CD1c-positive myeloid dendritic cell (primary cell): ENCODE measurements around the gene PROM2.
"Not testable (repeated sequence)": the region's sequence is repeated elsewhere in the genome, so short reads cannot be mapped to it uniquely, and the experiment has no call there.

Experiments
- DNase-seq: peaks from one replicate; pipeline ENCODE4 v3.0.0-alpha.2; 2016; ENCODE audit errors: extremely low spot score

The PROM2 gene

DNA sequence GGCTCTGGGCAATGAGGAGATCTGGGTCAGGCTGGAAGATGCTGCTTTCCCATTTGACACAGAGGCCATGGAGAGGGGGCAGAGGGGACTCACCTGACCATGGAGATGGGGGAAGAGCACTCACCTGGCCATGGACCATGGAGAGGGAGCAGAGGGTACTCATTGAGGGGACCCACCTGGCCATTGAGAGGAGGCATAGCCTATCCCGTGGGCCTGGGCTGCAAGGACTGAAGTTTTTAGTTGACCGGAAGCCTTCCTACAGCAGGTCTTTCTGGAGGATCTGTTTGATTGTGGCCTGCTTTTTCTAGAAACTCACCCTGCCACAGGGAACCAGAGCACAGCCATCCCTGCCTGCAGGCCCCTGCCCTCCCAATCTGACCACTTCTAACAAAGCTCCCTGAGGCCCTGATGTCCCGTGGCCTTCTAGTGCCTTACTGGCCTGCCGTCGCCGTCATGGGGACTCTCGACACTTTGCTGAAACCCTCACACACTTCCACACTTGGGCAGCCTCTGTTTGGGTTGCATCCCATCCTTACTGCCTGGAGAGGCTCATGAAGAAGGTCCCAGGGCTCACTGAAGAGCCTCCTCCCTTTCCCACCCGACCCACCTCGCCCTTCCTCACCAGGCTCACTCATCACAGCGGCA lies 5.1 kb upstream of the PROM2 start:
- DNase-seq: no peak

DNA sequence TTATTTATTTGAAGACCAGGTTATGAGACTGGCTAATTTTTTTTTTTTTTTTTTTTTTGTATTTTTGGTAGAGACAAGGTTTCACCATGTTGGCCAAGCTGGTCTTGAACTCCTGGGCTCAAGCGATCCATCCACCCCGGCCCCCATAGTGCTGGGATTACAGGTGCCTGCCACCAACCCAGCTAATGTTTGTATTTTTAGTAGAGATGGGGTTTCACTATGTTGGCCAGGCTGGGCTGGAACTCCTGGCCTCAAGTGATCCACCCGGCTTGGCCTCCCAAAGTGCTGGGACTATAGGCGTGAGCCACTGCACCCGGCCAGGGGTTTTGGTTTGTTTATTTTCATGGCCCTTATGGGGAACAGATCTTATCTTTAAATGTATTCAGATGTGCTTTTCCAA lies 4.5 kb upstream of the PROM2 start:
- DNase-seq: not testable (repeated sequence)

DNA sequence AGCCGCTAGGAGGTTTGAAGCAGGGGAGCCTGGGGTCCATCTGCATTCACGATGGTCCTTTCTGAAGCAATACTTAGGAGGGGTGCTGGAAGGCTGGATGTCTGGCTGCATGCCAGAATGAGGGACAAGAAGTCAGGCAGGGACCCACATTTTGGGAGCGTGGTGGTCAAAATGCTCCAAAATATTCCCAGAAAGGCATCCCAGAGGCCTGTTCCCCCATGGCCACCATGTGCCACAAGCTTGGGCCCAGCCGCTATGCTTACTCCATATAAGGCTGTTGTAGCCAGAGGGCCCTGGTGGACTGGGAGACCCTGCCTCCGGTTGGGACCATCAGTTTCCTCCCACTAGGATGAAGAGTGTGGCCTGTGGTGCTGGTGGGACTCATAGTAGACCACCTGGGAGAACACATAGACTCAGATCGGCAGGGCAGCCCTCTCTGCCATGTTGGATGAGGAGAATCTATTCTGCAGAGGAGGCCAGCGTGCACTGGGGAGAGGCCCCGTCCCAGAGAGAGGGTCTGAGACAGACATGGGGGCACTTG lies 3.6 kb upstream of the PROM2 start:
- no peak for DNase-seq

DNA sequence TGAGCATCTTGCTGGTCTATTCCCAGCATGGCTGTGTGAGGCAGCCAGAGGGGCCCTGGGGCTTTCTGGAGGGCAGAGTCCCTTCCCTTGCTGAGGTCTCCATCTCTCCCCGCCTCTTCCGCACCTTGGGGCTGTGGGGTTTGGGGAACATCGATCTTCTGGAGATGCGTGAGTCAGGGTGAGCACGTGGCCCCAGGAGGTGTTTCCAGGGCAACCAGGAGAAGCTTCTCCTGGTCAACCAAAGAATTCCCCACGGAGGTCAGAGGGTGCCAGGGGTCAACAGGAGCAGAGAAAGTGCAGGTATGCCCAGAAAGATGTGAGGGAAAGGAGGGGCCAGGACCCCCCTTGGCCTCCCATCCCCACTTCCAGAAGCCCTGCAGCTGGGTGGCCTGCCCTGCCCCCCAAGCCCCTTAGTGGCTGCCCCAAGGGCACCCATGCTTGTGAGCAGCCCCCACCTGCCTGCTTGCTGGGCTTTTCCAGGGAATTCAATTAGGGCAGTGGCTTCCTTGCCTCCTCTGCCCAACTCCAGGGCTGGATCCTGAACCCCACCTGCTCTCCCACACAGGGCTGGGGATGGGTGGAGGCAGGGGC lies 2.8 kb upstream of the PROM2 start:
- DNase-seq: no peak

DNA sequence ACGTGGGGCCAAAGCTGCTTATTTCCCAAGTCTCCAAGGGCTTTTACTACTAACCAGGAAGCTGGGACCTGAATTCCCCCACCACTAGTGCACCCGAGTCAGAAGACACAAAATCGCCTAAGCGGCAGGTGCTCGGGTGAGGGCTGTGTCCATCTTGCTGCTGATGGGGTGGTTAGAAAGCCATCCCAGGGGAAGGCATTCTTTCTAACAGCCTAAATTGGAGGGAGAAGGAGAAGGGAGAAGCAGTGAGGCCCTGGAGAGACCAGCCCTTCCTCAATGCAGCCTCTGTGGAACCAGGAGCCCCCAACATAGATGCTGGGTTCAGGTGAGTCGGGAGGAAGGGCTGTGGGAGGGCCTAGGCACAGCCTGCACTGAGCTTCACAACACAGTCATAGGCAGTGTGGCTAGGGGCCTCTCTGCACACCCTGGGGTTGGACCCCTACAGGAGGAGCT lies 1.9 kb upstream of the PROM2 start:
- no peak for DNase-seq

DNA sequence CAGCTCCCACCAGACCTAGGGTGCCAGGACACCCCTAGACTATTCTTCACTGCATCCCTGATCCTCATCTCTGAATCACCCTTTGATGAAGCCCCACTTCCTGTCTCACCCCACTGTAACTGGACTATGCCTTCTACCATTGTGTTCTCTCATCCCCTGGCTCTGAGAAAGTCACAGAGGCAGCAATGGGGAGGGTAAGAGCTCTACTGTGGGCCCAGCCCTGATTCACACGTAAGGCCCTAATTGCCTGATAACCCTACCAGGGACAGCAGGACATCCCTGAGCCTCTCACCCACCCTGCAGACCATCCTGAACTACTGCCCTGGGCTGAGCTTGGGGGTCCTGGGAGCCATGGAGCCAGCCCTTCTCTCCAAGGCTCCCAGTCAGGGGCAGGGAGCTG lies 1.5 kb upstream of the PROM2 start:
- no peak for DNase-seq

DNA sequence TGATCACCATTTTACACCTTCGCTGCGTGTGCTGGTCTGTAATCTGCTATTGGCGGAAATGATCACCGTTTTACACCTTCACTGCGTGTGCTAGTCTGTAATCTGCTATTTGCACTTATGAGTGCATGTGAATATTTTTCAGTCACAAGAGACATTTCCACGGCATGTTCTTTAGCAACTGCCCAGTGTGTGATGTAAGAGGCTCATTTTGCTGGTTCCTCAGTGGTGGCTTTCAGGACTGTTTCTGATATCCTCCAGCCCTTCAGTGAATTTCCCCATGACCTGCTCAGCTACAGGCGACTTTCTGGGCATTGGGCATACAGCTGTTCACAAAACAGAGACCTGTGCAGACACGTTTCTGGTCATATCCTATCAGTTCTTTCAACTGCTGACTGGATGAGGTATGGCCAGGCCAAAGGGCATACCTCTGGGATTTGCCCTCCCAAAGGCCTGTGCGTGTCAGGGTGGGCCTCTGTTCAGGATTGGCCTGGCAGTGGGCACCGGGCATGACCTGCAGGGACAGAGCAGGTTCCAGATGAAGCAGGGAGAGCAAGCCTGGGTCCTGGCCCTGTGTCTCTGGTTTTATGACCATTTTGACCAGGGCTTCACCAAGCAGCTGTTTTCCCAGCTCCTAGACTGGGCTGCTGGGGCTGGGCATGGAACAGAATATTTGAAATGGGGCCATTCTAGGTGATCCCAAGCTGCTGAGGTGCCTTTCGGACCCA lies 521 bp upstream of the PROM2 start:
- peak; percentile 18 for DNase-seq

DNA sequence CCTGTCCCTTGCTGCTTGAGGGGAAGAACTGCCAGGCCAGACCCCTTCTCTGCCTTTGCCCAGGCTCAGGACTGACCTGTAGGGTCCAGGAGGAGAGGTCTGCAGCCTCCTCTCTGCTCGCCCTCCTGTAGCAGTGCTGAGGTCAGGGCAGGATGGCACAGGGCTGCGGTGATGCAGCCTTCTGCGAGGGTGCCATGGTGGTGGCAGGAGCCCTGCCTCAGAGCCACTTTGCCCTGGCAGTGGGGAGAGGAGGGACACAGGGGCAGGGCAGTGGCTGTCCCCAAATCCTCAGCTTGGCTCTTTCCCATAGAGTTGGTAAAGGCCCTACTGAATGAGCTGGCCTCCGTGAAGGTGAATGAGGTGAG lies 884 bp downstream of the PROM2 start:
- DNase-seq: no peak

DNA sequence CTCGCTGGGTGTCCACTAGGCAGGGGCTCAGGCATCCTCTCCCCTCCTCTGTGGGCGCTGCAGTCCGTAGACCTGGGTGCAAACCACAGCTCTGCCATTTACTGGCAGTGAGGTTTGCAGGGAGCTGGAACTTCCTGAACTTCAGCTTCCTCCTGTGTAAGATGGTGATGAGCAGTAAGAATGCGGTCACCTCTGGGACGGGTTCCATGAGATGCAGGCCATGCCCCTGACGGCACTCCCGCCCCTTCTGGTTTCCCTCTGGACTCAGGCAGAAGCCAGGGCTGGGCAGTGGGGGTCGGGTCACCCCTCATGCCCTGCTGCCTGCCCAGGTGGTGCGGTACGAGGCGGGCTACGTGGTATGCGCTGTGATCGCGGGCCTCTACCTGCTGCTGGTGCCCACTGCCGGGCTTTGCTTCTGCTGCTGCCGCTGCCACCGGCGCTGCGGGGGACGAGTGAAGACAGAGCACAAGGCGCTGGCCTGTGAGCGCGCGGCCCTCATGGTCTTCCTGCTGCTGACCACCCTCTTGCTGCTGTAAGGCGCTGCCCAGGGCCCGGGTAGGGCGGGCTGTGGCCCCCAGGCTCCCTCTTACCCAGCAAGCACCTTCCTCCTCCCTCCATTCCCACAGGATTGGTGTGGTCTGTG lies 1.5 kb downstream of the PROM2 start:
- no peak for DNase-seq

DNA sequence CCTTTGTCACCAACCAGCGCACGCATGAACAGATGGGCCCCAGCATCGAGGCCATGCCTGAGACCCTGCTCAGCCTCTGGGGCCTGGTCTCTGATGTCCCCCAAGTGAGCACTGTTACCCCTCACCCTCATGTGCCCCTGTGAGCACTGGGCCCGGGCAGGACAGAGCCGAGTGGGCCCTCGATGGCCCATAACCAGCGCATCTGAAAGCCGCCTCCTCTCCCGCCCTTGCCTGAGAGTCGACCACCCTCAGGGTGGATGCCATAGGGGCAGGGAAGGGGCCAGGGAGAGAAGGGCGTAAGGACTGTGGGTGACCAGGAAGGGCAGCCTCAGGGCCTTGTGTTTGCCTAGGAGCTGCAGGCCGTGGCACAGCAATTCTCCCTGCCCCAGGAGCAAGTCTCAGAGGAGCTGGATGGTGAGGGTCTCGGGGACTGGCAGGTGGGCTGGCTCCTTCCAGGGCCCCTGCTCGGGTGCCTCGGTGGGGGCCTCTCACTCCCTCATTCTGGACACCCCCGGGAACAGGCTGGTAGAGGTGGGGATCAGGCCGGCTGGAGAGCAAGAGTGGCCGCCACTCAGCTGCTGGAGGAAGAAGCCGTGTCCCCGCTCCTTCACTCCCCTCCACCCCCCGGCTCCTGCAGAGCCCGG lies 2.1 kb downstream of the PROM2 start:
- DNase-seq: no peak

DNA sequence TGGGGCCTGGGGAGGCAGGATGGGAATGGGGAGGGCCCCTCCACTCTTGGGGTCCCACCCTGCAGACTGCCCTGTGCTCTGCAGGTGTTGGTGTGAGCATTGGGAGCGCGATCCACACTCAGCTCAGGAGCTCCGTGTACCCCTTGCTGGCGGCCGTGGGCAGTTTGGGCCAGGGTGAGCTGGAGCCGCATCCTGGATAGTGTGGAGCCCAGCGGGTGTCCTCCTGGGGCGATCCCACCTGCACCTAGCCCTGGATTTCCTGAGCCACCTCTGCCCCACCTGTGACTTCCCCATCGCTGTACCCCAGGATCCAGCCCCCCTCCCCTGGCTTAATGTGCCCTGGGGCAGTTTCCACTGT lies 2.6 kb downstream of the PROM2 start:
- no peak for DNase-seq

DNA sequence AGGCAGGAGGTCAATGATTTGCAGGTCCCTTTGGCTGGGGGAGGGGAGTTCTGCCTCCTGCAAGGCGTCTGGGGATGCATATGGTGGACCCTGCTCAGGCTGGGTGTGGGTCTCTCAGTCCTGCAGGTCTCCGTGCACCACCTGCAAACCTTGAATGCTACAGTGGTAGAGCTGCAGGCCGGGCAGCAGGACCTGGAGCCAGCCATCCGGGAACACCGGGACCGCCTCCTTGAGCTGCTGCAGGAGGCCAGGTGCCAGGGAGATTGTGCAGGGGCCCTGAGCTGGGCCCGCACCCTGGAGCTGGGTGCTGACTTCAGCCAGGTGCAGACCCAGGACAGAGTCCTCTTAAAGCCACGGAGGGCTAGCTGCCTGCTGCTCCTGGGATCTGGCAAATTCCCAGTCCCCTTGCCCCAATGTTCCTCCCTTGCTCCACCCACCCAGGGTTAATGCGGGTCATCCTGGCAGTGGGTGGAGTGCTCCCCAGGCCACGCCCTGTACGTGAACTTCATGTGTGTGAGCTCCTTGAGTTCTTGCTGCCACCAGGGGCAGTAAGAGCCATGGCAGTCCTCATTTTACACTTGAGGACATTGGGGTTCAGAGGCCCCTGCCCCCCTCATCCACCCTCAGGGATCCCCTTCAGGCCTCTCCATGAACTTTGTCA lies 3.1 kb downstream of the PROM2 start:
- peak; percentile 5 for DNase-seq

DNA sequence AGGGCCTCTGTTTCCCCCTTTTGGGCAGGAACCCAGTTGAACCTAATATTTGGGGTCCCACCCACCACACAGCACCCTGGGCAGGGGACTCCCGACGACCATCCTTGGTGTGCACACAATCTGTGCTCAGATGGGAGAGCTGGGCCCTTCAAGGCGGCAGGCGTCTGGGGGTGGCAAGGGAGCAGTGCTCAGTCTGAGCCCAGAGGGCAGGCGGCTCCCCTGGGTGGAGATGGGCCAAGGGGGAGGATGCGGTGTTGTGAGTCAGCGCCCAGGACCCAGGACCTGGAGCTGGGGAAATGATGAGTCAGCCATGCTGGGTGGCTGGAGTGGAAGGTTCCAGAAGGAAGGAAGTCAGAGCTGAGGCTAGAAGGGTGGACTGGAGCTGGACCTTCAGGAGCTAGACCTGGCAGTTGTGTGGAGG lies 3.8 kb downstream of the PROM2 start:
- DNase-seq: no peak

DNA sequence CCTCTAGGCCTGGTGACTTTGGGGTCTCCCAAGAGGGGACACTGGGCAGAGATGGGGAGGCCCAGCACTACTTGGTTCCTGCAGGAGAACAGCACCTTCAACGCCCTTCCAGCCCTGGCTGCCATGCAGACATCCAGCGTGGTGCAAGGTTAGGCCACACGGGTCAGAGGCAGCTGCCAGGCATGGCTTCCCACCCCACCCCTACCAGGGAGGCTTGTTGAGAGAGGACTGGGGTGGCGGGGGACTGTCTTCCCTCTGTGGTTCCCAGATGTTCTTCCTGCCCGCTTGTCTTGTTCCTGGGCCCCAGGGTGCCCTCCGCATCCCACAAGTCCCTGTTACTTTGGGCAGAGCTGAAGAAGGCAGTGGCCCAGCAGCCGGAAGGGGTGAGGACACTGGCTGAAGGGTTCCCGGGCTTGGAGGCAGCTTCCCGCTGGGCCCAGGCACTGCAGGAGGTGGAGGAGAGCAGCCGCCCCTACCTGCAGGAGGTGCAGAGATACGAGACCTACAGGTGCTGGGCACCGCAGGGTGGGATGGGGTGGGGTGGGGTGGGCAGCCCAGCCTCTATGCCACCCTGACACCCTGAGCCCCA lies 4.5 kb downstream of the PROM2 start:
- DNase-seq: no peak

DNA sequence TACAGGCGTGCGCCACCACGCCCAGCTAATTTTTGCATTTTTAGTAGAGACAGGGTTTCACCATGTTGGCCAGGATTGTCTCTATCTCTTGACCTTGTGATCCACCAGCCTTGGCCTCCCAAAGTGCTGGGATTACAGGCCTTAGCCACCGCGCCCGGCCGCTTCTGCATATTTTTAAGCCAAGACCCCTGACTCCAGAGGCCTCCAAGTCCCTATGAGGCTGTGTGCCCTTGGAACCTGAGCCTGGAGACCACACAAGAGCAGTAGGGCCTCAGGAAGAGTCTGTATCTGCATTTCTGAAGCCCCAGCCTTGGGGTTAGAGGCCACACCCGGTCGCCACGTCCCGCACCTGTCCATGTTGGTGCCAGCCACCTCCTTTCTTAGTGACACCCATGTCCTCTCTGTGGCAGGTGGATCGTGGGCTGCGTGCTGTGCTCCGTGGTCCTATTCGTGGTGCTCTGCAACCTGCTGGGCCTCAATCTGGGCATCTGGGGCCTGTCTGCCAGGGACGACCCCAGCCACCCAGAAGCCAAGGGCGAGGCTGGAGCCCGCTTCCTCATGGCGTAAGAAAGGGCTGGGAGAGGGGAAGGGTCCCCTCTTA lies 5.3 kb downstream of the PROM2 start:
- no peak for DNase-seq

DNA sequence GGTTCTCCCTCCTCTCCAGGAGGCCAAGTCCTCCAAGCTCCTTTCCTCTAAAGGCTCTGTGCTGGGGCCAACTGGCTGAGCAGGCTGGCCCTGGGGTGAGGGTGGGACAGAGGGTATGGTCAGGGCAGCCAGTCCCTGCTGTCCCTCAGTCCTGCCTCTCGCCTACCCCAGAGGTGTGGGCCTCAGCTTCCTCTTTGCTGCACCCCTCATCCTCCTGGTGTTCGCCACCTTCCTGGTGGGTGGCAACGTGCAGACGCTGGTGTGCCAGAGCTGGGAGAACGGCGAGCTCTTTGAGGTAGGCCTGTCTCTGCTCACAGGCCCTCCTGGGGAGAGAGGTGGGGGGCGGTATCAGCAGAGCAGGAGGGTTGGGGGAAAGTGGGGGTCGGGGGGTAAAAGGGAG lies 6.8 kb downstream of the PROM2 start:
- no peak for DNase-seq

DNA sequence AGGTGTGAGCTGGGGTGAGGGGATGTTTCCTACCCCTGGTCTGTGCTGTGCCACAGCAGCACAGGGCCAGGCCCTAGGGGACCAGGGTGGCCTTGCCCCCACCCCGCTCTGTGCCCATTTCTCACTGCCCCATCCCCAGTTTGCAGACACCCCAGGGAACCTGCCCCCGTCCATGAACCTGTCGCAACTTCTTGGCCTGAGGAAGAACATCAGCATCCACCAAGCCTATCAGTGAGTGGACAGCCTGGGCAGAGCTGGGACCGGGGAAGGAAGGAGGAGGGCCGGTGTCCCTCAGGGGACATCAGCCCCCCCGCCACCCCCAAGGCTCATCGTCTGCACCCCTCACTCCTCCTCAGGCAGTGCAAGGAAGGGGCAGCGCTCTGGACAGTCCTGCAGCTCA lies 7.5 kb downstream of the PROM2 start:
- DNase-seq: no peak

DNA sequence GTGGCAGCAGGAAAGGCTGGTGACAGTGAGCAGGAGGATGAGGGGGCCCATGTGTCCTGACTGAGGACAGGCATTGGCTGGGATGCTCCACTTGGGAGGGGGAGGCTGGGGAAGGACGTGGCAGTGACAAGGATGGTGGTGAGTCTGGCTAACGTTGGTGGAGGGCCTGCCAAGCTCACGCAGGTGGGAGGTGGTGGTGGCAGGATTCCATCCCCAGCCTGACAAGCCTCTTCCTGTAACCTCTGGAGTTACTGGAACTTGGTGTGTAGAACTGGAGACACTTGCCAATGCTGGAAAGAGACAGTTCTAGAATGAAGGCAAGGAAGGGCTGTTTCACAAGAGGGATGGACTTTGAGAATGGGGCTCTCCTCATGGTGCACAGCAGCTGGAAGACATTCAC lies 8.2 kb downstream of the PROM2 start:
- no peak for DNase-seq

DNA sequence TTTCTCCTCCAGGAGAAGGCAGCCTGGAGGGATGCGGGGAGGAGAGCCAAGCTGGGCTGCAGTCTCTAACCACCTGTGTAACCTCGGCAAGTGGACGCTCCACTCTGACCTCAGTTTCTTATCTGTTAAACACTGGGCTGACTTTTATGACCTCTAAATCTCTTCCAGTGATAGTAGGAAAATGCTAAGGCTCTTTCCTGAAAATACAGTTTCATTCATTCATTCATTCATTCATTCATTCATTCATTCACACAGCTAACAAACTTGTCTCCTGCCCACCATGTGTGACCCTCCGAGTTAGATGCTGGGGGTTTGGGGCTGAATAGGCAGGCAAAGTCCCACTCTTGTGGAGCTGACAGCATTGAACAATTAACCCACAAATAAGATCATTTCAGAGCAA lies 9.3 kb downstream of the PROM2 start:
- no peak for DNase-seq

DNA sequence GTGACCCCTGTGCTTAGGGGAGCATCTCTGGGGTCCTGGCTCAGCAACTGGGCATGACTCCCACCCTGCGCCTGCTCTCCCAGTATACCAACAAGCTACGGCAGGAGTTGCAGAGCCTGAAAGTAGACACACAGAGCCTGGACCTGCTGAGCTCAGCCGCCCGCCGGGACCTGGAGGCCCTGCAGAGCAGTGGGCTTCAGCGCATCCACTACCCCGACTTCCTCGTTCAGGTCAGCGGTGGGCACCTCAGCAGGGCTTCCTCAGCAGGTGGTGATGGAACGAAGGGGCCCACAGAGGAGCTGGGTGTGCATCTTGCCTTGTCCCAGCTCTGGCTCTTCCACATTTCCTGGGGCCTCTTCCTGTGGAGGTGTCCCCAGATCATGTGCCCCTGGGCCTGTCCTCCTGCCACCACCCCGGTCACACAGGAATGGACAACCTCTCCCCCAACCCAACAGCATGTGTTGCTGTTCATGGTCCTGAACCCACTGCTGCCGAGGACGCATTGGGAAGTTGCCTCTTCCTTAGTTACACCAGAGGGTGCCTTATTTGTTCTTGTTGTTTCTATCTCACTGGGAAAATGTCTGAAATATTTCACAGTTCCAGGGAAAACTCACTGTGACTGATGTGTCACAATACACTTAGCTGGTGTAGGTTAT lies 10.8 kb downstream of the PROM2 start:
- DNase-seq: peak; percentile 3
